PC-3 (cell line): ENCODE data around the gene DLK1. TPM values are rescaled to one million over a fixed set of nuclear protein-coding genes. Genes with fewer than 3 reads are reported as not detected.

Source experiments
- ATAC-seq: fragments of 200-7000 bp; cut with Tn5 transposase; 2 replicates; pipeline ENCODE4 v1.9.1; 2020; ENCODE audit warnings: mild to moderate bottlenecking, moderate library complexity
- BruUV-seq: library from RNA; stranded (reverse); fragments of 400-500 nt; replicated peaks from 2 replicates; lab custom pipeline; 2021; lab: Mats Ljungman, UMichigan
- CTCF ChIA-PET: fragments of 300-600 bp; sonication (Branson Sonifier 250); formaldehyde crosslinking; loops from one replicate; lab custom pipeline; 2022; ENCODE audit warnings: antibody characterized with exemption; lab: Charles Lee
- POLR2A ChIA-PET: fragments of 300-600 bp; sonication (Branson Sonifier 250); formaldehyde crosslinking; loops from one replicate; lab custom pipeline; 2022; ENCODE audit warnings: antibody characterized with exemption; ENCODE audit not compliant: unreplicated experiment; lab: Charles Lee
- DNase-seq: peaks from one replicate; pipeline ENCODE4 v3.0.0-alpha.2; 2015
- H2AFZ ChIP-seq: fragments of 300-600 bp; sonication (generic); 2 replicates; pipeline ENCODE4 v1.6.0; 2016; ENCODE audit warnings: antibody characterized with exemption, low read length
- H3F3A ChIP-seq: fragments of 300-600 bp; sonication (generic); one replicate; pipeline ENCODE4 v1.6.0; 2017; ENCODE audit warnings: antibody characterized with exemption, low read length, control low read depth, mild to moderate bottlenecking; ENCODE audit not compliant: unreplicated experiment
- H3K27ac ChIP-seq: fragments of 300-600 bp; sonication (generic); 2 replicates; pipeline ENCODE4 v1.5.1; 2016; ENCODE audit warnings: mild to moderate bottlenecking, low read length
- H3K27me3 ChIP-seq: fragments of 300-600 bp; sonication (generic); 2 replicates; pipeline ENCODE4 v1.6.1; 2016; ENCODE audit warnings: low read length, mixed read lengths
- H3K36me3 ChIP-seq: fragments of 300-600 bp; sonication (generic); 2 replicates; pipeline ENCODE4 v1.6.1; 2016; ENCODE audit warnings: low read depth, mixed run types, low read length, mixed read lengths
- H3K4me1 ChIP-seq: fragments of 300-600 bp; sonication (generic); 2 replicates; pipeline ENCODE4 v1.5.1; 2016; ENCODE audit warnings: low read length; ENCODE audit not compliant: insufficient read depth
- H3K4me2 ChIP-seq: fragments of 300-600 bp; sonication (generic); 2 replicates; pipeline ENCODE4 v1.6.0; 2016; ENCODE audit warnings: low read length
- H3K4me3 ChIP-seq: fragments of 300-600 bp; sonication (generic); 2 replicates; pipeline ENCODE4 v1.5.1; 2016; ENCODE audit warnings: mild to moderate bottlenecking, low read length, mixed read lengths
- H3K79me2 ChIP-seq: fragments of 300-600 bp; sonication (generic); 2 replicates; pipeline ENCODE4 v1.6.1; 2017; ENCODE audit warnings: low read length, mixed read lengths
- H3K9ac ChIP-seq: fragments of 300-600 bp; sonication (generic); 2 replicates; pipeline ENCODE4 v1.6.0; 2016; ENCODE audit warnings: mild to moderate bottlenecking, low read length
- H3K9me2 ChIP-seq: fragments of 300-600 bp; sonication (generic); replicated peaks from 2 replicates; pipeline ENCODE4 v1.6.1; 2016; ENCODE audit warnings: mixed run types, low read length, mixed read lengths
- H3K9me3 ChIP-seq: fragments of 300-600 bp; sonication (generic); 2 replicates; pipeline ENCODE4 v1.6.1; 2016; ENCODE audit warnings: low read length, mixed read lengths
- H4K20me1 ChIP-seq: fragments of 300-600 bp; sonication (generic); 2 replicates; pipeline ENCODE4 v1.6.1; 2016; ENCODE audit warnings: low read length, mixed read lengths
- EZH2 ChIP-seq: fragments of 300-600 bp; sonication (generic); IDR thresholded peaks from one replicate; pipeline ENCODE4 v1.6.1; 2017; ENCODE audit warnings: antibody characterized with exemption, mild to moderate bottlenecking, low read length; ENCODE audit not compliant: unreplicated experiment
- EZH2phosphoT487 ChIP-seq: fragments of 300-600 bp; sonication (generic); IDR thresholded peaks from 2 replicates; pipeline ENCODE4 v1.6.1; 2018; ENCODE audit warnings: mild to moderate bottlenecking, antibody characterized with exemption, low read length, borderline replicate concordance
- intact Hi-C: fragments of 100-400 bp; cut with micrococcal nuclease; formaldehyde crosslinking; loops from 2 replicates; pipeline ENCODE4 v1.9.0; 2023
- total RNA-seq: library from RNA; depleted of rRNA; stranded (reverse); fragments of >200 nt; gene quantifications from 2 replicates; pipeline ENCODE4 v1.2.3, GENCODE V29; 2014
- TF ChIP-seq, protein P1 (sequence below): fragments of 300-600 bp; sonication (generic); conservative IDR thresholded peaks from 2 replicates; pipeline ENCODE4 v1.5.1; 2017; ENCODE audit warnings: antibody characterized with exemption, low read depth, mild to moderate bottlenecking, low read length

Gene DLK1
- total RNA-seq, 1 experiment from 2014 or later: not detected

DNA sequence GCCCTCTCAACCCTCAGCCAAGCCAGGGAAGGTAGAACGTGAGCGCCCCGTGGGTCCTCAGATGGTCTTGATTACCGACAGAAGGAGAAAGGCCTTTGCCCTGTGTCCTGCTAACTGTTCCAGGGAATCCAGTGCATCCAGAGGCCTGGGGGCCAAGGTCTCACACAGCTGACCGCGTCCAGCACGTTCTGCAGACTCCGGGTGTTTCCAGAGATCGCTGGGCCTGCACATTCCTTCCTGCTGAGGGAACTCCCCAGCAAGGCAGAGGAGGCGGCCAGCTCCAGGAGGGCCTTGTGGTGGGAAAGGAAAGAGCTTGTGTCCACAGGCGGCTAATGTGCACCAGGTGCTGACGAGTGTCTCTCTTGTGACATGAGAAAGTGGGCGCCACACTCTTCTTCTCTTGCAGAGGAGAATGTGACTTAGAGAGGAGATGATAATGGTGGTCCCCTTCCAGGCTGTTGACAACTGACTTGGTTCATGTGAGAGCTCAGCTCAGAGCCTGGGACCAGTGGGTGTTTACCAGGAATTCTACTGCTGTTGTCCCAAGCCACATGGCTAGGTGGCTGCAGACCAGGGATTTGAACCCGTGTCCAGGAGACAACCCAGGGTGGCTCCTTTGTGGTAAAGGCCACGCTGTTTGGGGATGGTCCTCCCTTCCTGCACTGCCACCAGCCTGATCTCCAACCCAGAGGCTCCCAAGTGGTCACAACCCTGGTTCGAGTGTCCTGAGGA is 46.8 kb upstream of the DLK1 start:
- intact Hi-C loops: no loop called here
- Histone ChIP-seq H3K9me3 (no peaks in the 10 kb centered on the region), H3K79me2 (no peaks in the 10 kb centered on the region), H3K36me3 (no peaks in the 10 kb centered on the region), H3K4me2 (no peak overlapping the region), H3K4me3 (no peak overlapping the region), H3K9me2 (no peaks in the 10 kb centered on the region), H4K20me1 (no peaks in the 10 kb centered on the region), H3K27me3 (no peaks in the 10 kb centered on the region), H2AFZ (no peak overlapping the region), H3K4me1 (peaks cover 8% of the 10 kb centered on the region), H3F3A (no peaks in the 10 kb centered on the region), H3K27ac (no peak overlapping the region), H3K9ac (no peak overlapping the region)
- no peak for ATAC-seq
- no TSS peak for BruUV-seq
- ChIA-PET CTCF (no interaction called here), POLR2A (no interaction called here)
- no peak for DNase-seq
- TF ChIP-seq, protein P1, sequence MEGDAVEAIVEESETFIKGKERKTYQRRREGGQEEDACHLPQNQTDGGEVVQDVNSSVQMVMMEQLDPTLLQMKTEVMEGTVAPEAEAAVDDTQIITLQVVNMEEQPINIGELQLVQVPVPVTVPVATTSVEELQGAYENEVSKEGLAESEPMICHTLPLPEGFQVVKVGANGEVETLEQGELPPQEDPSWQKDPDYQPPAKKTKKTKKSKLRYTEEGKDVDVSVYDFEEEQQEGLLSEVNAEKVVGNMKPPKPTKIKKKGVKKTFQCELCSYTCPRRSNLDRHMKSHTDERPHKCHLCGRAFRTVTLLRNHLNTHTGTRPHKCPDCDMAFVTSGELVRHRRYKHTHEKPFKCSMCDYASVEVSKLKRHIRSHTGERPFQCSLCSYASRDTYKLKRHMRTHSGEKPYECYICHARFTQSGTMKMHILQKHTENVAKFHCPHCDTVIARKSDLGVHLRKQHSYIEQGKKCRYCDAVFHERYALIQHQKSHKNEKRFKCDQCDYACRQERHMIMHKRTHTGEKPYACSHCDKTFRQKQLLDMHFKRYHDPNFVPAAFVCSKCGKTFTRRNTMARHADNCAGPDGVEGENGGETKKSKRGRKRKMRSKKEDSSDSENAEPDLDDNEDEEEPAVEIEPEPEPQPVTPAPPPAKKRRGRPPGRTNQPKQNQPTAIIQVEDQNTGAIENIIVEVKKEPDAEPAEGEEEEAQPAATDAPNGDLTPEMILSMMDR: no peak

GRCh38 chr14:100680439-100681051 is 46.1 kb upstream of the DLK1 start:
- Histone ChIP-seq H3K9me3 (no peaks in the 10 kb centered on the region), H3K4me1 (peaks cover 6% of the 10 kb centered on the region), H3K36me3 (no peaks in the 10 kb centered on the region), H3K9me2 (no peaks in the 10 kb centered on the region), H3K4me3 (no peak overlapping the region), H3K27me3 (no peaks in the 10 kb centered on the region), H3K4me2 (no peak overlapping the region), H3K27ac (no peak overlapping the region), H3K79me2 (no peaks in the 10 kb centered on the region), H3K9ac (no peak overlapping the region), H3F3A (no peaks in the 10 kb centered on the region), H2AFZ (no peak overlapping the region), H4K20me1 (no peaks in the 10 kb centered on the region)
- ChIA-PET CTCF (no interaction called here), POLR2A (no interaction called here)
- BruUV-seq: no TSS peak
- DNase-seq (no peak), ATAC-seq (peak; percentile 37)
- intact Hi-C loops: no loop called here
- TF ChIP-seq, protein P1: no peak
- TF ChIP-seq EZH2: no peak
- TF ChIP-seq EZH2phosphoT487: no peak

DNA sequence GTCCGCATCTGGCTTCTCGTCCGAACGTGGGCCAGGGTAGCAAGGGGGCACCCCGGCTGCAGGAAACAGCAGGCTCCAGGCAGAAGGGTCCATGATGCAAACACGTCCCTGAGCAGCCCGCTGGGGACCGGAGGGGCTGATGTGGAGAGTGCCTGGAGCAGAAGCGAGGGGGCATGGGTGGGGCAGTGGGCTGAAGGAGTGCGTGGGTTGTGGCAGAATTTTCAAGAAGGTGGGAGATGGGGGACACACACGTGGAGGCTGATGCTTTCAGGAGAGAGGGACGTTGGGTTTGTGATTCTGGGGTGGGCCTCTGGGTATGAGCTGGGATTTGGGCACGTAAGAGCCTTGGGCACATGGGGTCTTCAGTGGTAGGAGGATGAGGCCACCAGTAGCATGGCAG is 45.6 kb upstream of the DLK1 start:
- H3K9me2 ChIP-seq: no peaks in the 10 kb centered on the region
- H3K36me3 ChIP-seq: no peaks in the 10 kb centered on the region
- no peaks in the 10 kb centered on the region for H4K20me1 ChIP-seq
- DNase-seq (no peak), ATAC-seq (no peak)
- ChIA-PET CTCF (no interaction called here), POLR2A (no interaction called here)
- intact Hi-C loops: no loop called here
- no peak overlapping the region for H3K9ac ChIP-seq
- TF ChIP-seq EZH2phosphoT487 (no peak), EZH2 (no peak)
- TF ChIP-seq, protein P1: no peak
- H2AFZ ChIP-seq: no peak overlapping the region
- no peak overlapping the region for H3K27ac ChIP-seq
- no TSS peak for BruUV-seq
- H3K9me3 ChIP-seq: no peaks in the 10 kb centered on the region
- H3K4me1 ChIP-seq: peaks cover under 1% of the 10 kb centered on the region
- H3K4me2 ChIP-seq: no peak overlapping the region
- H3F3A ChIP-seq: no peaks in the 10 kb centered on the region
- H3K27me3 ChIP-seq: no peaks in the 10 kb centered on the region
- no peak overlapping the region for H3K4me3 ChIP-seq
- no peaks in the 10 kb centered on the region for H3K79me2 ChIP-seq
